ENCODE results near the gene GPC6. TPM values are rescaled to one million over a fixed set of nuclear protein-coding genes. Genes with fewer than 3 reads are reported as not detected.

The GPC6 gene
- total and polyA plus RNA-seq, 2 experiments from 2014 or later, result 14.4 to 20.8 TPM

GRCh38 chr13:93635616-93636032 is 409.0 kb downstream of the GPC6 start:
- peak overlapping the region; percentile 41 for H3K27ac ChIP-seq

GRCh38 chr13:93637852-93638251 is 411.2 kb downstream of the GPC6 start:
- Histone ChIP-seq H3K27me3 (replicated peaks; ENCODE audit: insufficient read depth) (no peaks in the 10 kb centered on the region), H3K79me2 (ENCODE audit: insufficient read depth) (no peaks in the 10 kb centered on the region), H3K4me1 (ENCODE audit: insufficient read depth) (peaks cover 14% of the 10 kb centered on the region), H3K9ac (no peak overlapping the region), H3K36me3 (ENCODE audit: low read depth) (no peaks in the 10 kb centered on the region), H3F3A (ENCODE audit: insufficient read depth) (peaks cover 13% of the 10 kb centered on the region), H3K27ac (no peak overlapping the region), H3K9me2 (ENCODE audit: insufficient read depth) (no peaks in the 10 kb centered on the region), H3K4me2 (ENCODE audit: unreplicated experiment) (no peak overlapping the region), H2AFZ (no peak overlapping the region), H3K4me3 (no peak overlapping the region), H4K20me1 (ENCODE audit: insufficient read depth) (no peaks in the 10 kb centered on the region; the same call in 1 of the 2 replicates), H3K9me3 (ENCODE audit: low read depth) (no peaks in the 10 kb centered on the region)
- DNase-seq, result no peak
- WGBS, 2 experiments (ENCODE audit: low coverage in 1 of 2, low lambda C conversion rate in 2 of 2, missing lambda C conversion rate in 2 of 2), result 73 to 74% methylated on average over 2 of the region's 2 CpGs
- in situ Hi-C loops (cut with MboI), result no loop called here
- TF ChIP-seq EZH2 (IDR thresholded peaks at IDR 0.05; ENCODE audit: insufficient read depth, poor library complexity, severe bottlenecking) (no peak), EZH2phosphoT487 (IDR thresholded peaks at IDR 0.05; ENCODE audit: insufficient read depth, low read depth) (no peak)

More at GRCh38 chr13:93635616-93636032, 409.0 kb downstream of the GPC6 start:
- Histone ChIP-seq H3K9ac (no peak overlapping the region), H3K9me3 (ENCODE audit: low read depth) (no peaks in the 10 kb centered on the region), H2AFZ (no peak overlapping the region), H4K20me1 (ENCODE audit: insufficient read depth) (no peaks in the 10 kb centered on the region), H3K4me3 (peak overlapping the region; percentile 41), H3K79me2 (ENCODE audit: insufficient read depth) (no peaks in the 10 kb centered on the region), H3F3A (ENCODE audit: insufficient read depth) (peaks cover 13% of the 10 kb centered on the region), H3K4me2 (ENCODE audit: unreplicated experiment) (peak overlapping the region; percentile 82), H3K27me3 (replicated peaks; ENCODE audit: insufficient read depth) (no peaks in the 10 kb centered on the region), H3K9me2 (ENCODE audit: insufficient read depth) (no peaks in the 10 kb centered on the region), H3K4me1 (ENCODE audit: insufficient read depth) (peaks cover 14% of the 10 kb centered on the region), H3K36me3 (ENCODE audit: low read depth) (no peaks in the 10 kb centered on the region)
- TF ChIP-seq EZH2 (IDR thresholded peaks at IDR 0.05; ENCODE audit: insufficient read depth, poor library complexity, severe bottlenecking), result no peak
- TF ChIP-seq EZH2phosphoT487 (IDR thresholded peaks at IDR 0.05; ENCODE audit: insufficient read depth, low read depth), result no peak
- peak; percentile 85 for DNase-seq
- in situ Hi-C loops (cut with MboI), result no loop called here
- whole genome bisulfite sequencing, 2 experiments (ENCODE audit: low coverage in 1 of 2, low lambda C conversion rate in 2 of 2, missing lambda C conversion rate in 2 of 2), result 3 to 7% methylated on average over 4 of the region's 4 CpGs

GRCh38 chr13:93640452-93640851 is 413.8 kb downstream of the GPC6 start:
- no peaks in the 10 kb centered on the region for H3K9me3 ChIP-seq (ENCODE audit: low read depth)
- WGBS, 2 experiments (ENCODE audit: low coverage in 1 of 2, low lambda C conversion rate in 2 of 2, missing lambda C conversion rate in 2 of 2), result 89% methylated on average over 1 of the region's 1 CpG; no CpG with 5 or more reads in 1 of the 2 experiments
- H3F3A ChIP-seq (ENCODE audit: insufficient read depth), result peaks cover 13% of the 10 kb centered on the region
- no peak overlapping the region for H2AFZ ChIP-seq
- H3K36me3 ChIP-seq (ENCODE audit: low read depth), result no peaks in the 10 kb centered on the region
- no peaks in the 10 kb centered on the region for H3K79me2 ChIP-seq (ENCODE audit: insufficient read depth)
- no peak overlapping the region for H3K27ac ChIP-seq
- no peak overlapping the region for H3K4me3 ChIP-seq
- no peak overlapping the region for H3K4me2 ChIP-seq (ENCODE audit: unreplicated experiment)
- no peaks in the 10 kb centered on the region for H3K27me3 ChIP-seq (replicated peaks; ENCODE audit: insufficient read depth)
- H4K20me1 ChIP-seq (ENCODE audit: insufficient read depth), result no peaks in the 10 kb centered on the region; the same call in 1 of the 2 replicates
- H3K4me1 ChIP-seq (ENCODE audit: insufficient read depth), result peaks cover 10% of the 10 kb centered on the region
- H3K9ac ChIP-seq, result no peak overlapping the region
- no peaks in the 10 kb centered on the region for H3K9me2 ChIP-seq (ENCODE audit: insufficient read depth)
- DNase-seq, result no peak
- in situ Hi-C loops (cut with MboI), result no loop called here
- TF ChIP-seq EZH2phosphoT487 (IDR thresholded peaks at IDR 0.05; ENCODE audit: insufficient read depth, low read depth) (no peak), EZH2 (IDR thresholded peaks at IDR 0.05; ENCODE audit: insufficient read depth, poor library complexity, severe bottlenecking) (no peak)

- no peaks in the 10 kb centered on the region for H3K9me3 ChIP-seq (ENCODE audit: low read depth)
- no peaks in the 10 kb centered on the region for H3F3A ChIP-seq (ENCODE audit: insufficient read depth)
- WGBS, 2 experiments (ENCODE audit: low coverage in 1 of 2, low lambda C conversion rate in 2 of 2, missing lambda C conversion rate in 2 of 2), result 72 to 85% methylated on average over 7 of the region's 7 CpGs
- no peak overlapping the region for H3K27ac ChIP-seq
- H3K27me3 ChIP-seq (replicated peaks; ENCODE audit: insufficient read depth), result no peaks in the 10 kb centered on the region
- no peaks in the 10 kb centered on the region for H3K9me2 ChIP-seq (ENCODE audit: insufficient read depth)
- no peak for DNase-seq
- no peak overlapping the region for H2AFZ ChIP-seq
- no peak overlapping the region for H3K9ac ChIP-seq
- H3K4me3 ChIP-seq, result no peak overlapping the region
- no peaks in the 10 kb centered on the region for H3K36me3 ChIP-seq (ENCODE audit: low read depth)
- TF ChIP-seq EZH2 (IDR thresholded peaks at IDR 0.05; ENCODE audit: insufficient read depth, poor library complexity, severe bottlenecking) (no peak), EZH2phosphoT487 (IDR thresholded peaks at IDR 0.05; ENCODE audit: insufficient read depth, low read depth) (no peak)
- H3K4me1 ChIP-seq (ENCODE audit: insufficient read depth), result no peaks in the 10 kb centered on the region
- H3K4me2 ChIP-seq (ENCODE audit: unreplicated experiment), result no peak overlapping the region
- no peaks in the 10 kb centered on the region; the same call in 1 of the 2 replicates for H4K20me1 ChIP-seq (ENCODE audit: insufficient read depth)
- in situ Hi-C loops (cut with MboI), result no loop called here
- H3K79me2 ChIP-seq (ENCODE audit: insufficient read depth), result no peaks in the 10 kb centered on the region
Observed at GRCh38 chr13:93646245-93646644, 419.6 kb downstream of the GPC6 start.

GRCh38 chr13:93649496-93649895 is 422.9 kb downstream of the GPC6 start:
- no peaks in the 10 kb centered on the region for H3F3A ChIP-seq (ENCODE audit: insufficient read depth)
- no peak overlapping the region for H2AFZ ChIP-seq
- no peak overlapping the region for H3K9ac ChIP-seq
- H3K27me3 ChIP-seq (replicated peaks; ENCODE audit: insufficient read depth), result no peaks in the 10 kb centered on the region
- in situ Hi-C loops (cut with MboI), result no loop called here
- TF ChIP-seq EZH2phosphoT487 (IDR thresholded peaks at IDR 0.05; ENCODE audit: insufficient read depth, low read depth) (no peak), EZH2 (IDR thresholded peaks at IDR 0.05; ENCODE audit: insufficient read depth, poor library complexity, severe bottlenecking) (no peak)
- DNase-seq, result no peak
- 46 to 61% methylated on average over 2 of the region's 2 CpGs for WGBS, 2 experiments (ENCODE audit: low coverage in 1 of 2, low lambda C conversion rate in 2 of 2, missing lambda C conversion rate in 2 of 2)
- no peak overlapping the region for H3K4me3 ChIP-seq
- H3K79me2 ChIP-seq (ENCODE audit: insufficient read depth), result no peaks in the 10 kb centered on the region
- no peaks in the 10 kb centered on the region for H4K20me1 ChIP-seq (ENCODE audit: insufficient read depth)
- H3K9me2 ChIP-seq (ENCODE audit: insufficient read depth), result no peaks in the 10 kb centered on the region
- no peak overlapping the region for H3K27ac ChIP-seq
- no peaks in the 10 kb centered on the region for H3K4me1 ChIP-seq (ENCODE audit: insufficient read depth)
- H3K4me2 ChIP-seq (ENCODE audit: unreplicated experiment), result no peak overlapping the region
- no peaks in the 10 kb centered on the region for H3K36me3 ChIP-seq (ENCODE audit: low read depth)
- no peaks in the 10 kb centered on the region for H3K9me3 ChIP-seq (ENCODE audit: low read depth)

All from GM23248 (cell line).